ENCODE measurements around the gene STAU1. TPM values are rescaled to one million over a fixed set of nuclear protein-coding genes. Genes with fewer than 3 reads are reported as not detected.

Gene STAU1
- total and polyA plus RNA-seq, 2 of the 13 experiments (the other 11 are each of a cell fraction or from before 2014, with no cell fraction given): 119 to 133 TPM

DNA sequence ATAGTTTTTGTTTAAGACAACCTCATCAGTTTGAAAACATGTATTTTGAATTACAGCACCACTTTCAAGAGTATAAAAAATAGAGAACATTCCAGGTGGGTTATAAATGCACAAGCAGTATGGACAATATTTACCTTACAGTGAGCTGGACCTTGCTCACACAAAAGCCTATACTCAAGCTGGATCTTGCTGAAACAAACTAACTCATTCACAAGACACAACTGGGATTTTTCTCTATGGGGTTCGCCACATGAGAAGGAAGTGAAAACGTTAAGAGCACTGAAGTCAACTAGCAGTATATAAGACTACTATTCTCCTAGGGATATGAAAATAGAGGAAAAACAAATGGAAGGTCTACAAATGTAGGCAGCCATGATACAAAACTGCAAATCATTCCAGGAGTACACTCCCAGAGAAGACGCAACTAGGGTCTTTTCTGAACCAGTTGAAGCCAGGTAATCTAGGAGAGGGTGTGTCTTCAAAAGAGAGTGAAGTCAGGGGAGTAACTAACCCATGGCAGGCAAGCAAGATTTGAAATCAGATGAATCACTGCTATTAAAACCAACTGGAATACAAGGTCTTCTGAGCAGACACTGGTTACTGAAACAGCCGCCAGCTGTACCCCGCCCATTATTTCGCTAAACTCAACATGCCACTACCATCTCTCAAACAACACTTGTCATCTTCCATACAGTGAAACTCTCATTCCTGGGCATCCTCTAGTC lies 26.5 kb downstream of the STAU1 start (continued):
- TF ChIP-seq, protein P1, sequence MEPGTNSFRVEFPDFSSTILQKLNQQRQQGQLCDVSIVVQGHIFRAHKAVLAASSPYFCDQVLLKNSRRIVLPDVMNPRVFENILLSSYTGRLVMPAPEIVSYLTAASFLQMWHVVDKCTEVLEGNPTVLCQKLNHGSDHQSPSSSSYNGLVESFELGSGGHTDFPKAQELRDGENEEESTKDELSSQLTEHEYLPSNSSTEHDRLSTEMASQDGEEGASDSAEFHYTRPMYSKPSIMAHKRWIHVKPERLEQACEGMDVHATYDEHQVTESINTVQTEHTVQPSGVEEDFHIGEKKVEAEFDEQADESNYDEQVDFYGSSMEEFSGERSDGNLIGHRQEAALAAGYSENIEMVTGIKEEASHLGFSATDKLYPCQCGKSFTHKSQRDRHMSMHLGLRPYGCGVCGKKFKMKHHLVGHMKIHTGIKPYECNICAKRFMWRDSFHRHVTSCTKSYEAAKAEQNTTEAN (CRISPR knock-in tag; conservative IDR thresholded peaks at IDR 0.05): peak; percentile 73
- TF ChIP-seq GABPA (IDR thresholded peaks at IDR 0.05; ENCODE audit: low read depth, low read length): no peak
- TF ChIP-seq GABPA (CRISPR knock-in tag; IDR thresholded peaks at IDR 0.05; ENCODE audit: low read depth): no peak
- TF ChIP-seq ZKSCAN1 (IDR thresholded peaks at IDR 0.05; ENCODE audit: low read length): no peak
- TF ChIP-seq PPARG (CRISPR knock-in tag; conservative IDR thresholded peaks at IDR 0.05): peak; percentile 24; the same call in 1 of the 2 replicates
- TF ChIP-seq ATAD3A (CRISPR knock-in tag; IDR thresholded peaks at IDR 0.05): no peak
- TF ChIP-seq BRF2 (CRISPR knock-in tag; IDR thresholded peaks at IDR 0.05): no peak
- no peak for TF ChIP-seq ZKSCAN5 (CRISPR knock-in tag; IDR thresholded peaks at IDR 0.05)
- TF ChIP-seq BCL6 (CRISPR knock-in tag; IDR thresholded peaks at IDR 0.05): no peak
- TF ChIP-seq, protein P2, sequence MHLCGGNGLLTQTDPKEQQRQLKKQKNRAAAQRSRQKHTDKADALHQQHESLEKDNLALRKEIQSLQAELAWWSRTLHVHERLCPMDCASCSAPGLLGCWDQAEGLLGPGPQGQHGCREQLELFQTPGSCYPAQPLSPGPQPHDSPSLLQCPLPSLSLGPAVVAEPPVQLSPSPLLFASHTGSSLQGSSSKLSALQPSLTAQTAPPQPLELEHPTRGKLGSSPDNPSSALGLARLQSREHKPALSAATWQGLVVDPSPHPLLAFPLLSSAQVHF (CRISPR knock-in tag; IDR thresholded peaks at IDR 0.05): no peak
- no peak for TF ChIP-seq ZNF274 (CRISPR knock-in tag; IDR thresholded peaks at IDR 0.05)
- no peak for TF ChIP-seq ZNF142 (CRISPR knock-in tag; IDR thresholded peaks at IDR 0.05)
- TF ChIP-seq, protein P3, sequence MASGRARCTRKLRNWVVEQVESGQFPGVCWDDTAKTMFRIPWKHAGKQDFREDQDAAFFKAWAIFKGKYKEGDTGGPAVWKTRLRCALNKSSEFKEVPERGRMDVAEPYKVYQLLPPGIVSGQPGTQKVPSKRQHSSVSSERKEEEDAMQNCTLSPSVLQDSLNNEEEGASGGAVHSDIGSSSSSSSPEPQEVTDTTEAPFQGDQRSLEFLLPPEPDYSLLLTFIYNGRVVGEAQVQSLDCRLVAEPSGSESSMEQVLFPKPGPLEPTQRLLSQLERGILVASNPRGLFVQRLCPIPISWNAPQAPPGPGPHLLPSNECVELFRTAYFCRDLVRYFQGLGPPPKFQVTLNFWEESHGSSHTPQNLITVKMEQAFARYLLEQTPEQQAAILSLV (CRISPR knock-in tag; IDR thresholded peaks at IDR 0.05; ENCODE audit: borderline replicate concordance): no peak
- TF ChIP-seq NFIC (IDR thresholded peaks at IDR 0.05; ENCODE audit: low read length): no peak
- TF ChIP-seq RFX1 (IDR thresholded peaks at IDR 0.05): no peak
- TF ChIP-seq ZSCAN9 (CRISPR knock-in tag; IDR thresholded peaks at IDR 0.05; ENCODE audit: borderline replicate concordance): peak; percentile 36; the same call in 1 of the 2 replicates
- TF ChIP-seq POGZ (CRISPR knock-in tag; IDR thresholded peaks at IDR 0.05): no peak; the same call in 1 of the 2 replicates
- peak; percentile 76 for TF ChIP-seq SAP130 (CRISPR knock-in tag; IDR thresholded peaks at IDR 0.05; ENCODE audit: low read depth)
- TF ChIP-seq U2AF2 (IDR thresholded peaks at IDR 0.05; ENCODE audit: low read depth, low read length): no peak
- TF ChIP-seq ZFP1 (CRISPR knock-in tag; IDR thresholded peaks at IDR 0.05): no peak
- TF ChIP-seq CC2D1A (CRISPR knock-in tag; IDR thresholded peaks at IDR 0.05): no peak
